OCI-LY7 (cell line): ENCODE measurements around the gene NPBWR2. TPM values are rescaled to one million over a fixed set of nuclear protein-coding genes. Genes with fewer than 3 reads are reported as not detected.
A peak's percentile ranks its signal among the peaks of the same experiment; 100 is the strongest.

ENCODE experiments used
- BruUV-seq: library from RNA; stranded (reverse); fragments of 400-500 nt; replicated peaks from 2 replicates; lab custom pipeline; 2021; lab: Mats Ljungman, UMichigan
- CTCF ChIA-PET: fragments of 300-600 bp; sonication (Branson Sonifier 250); formaldehyde crosslinking; loops from one replicate; lab custom pipeline; 2022; ENCODE audit warnings: antibody characterized with exemption; ENCODE audit not compliant: unreplicated experiment; lab: Charles Lee
- POLR2A ChIA-PET: fragments of 300-600 bp; sonication (Branson Sonifier 250); formaldehyde crosslinking; loops from one replicate; lab custom pipeline; 2022; ENCODE audit warnings: antibody characterized with exemption; lab: Charles Lee
- DNase-seq: peaks from one replicate; pipeline ENCODE4 v3.0.0-alpha.2; 2015; ENCODE audit warnings: low spot score
- H2AFZ ChIP-seq: fragments of 200-600 bp; sonication (generic), shearing (Covaris generic); 2 replicates; pipeline ENCODE4 v1.6.1; 2014; ENCODE audit warnings: mild to moderate bottlenecking, antibody characterized with exemption, low read length, moderate library complexity
- H3K27ac ChIP-seq: fragments of 200-600 bp; sonication (generic); 2 replicates; pipeline ENCODE4 v1.5.1; 2014; ENCODE audit warnings: mixed run types, low read depth, mild to moderate bottlenecking, moderate library complexity, low read length, inconsistent platforms; ENCODE audit not compliant: poor library complexity, severe bottlenecking
- H3K36me3 ChIP-seq: fragments of 200-600 bp; sonication (generic); 2 replicates; pipeline ENCODE4 v1.6.1; 2014; ENCODE audit warnings: mild to moderate bottlenecking, antibody characterized with exemption, low read length, moderate library complexity, mixed read lengths; ENCODE audit not compliant: insufficient read depth
- H3K4me1 ChIP-seq: fragments of 200-600 bp; sonication (generic); 2 replicates; pipeline ENCODE4 v1.5.1; 2014; ENCODE audit warnings: mild to moderate bottlenecking, low read length; ENCODE audit not compliant: insufficient read depth, poor library complexity, severe bottlenecking
- H3K4me2 ChIP-seq: fragments of 200-600 bp; sonication (generic); 2 replicates; pipeline ENCODE4 v1.6.1; 2014; ENCODE audit warnings: mild to moderate bottlenecking, low read length
- H3K4me3 ChIP-seq: fragments of 200-600 bp; sonication (generic); 2 replicates; pipeline ENCODE4 v1.5.1; 2014; ENCODE audit warnings: mild to moderate bottlenecking, low read depth, low read length; ENCODE audit not compliant: poor library complexity, severe bottlenecking
- H3K79me2 ChIP-seq: fragments of 200-600 bp; sonication (generic); 2 replicates; pipeline ENCODE4 v1.6.1; 2016; ENCODE audit warnings: low read depth, mild to moderate bottlenecking, low read length, moderate library complexity, mixed read lengths; ENCODE audit not compliant: insufficient read depth
- H3K9me2 ChIP-seq: fragments of 200-600 bp; sonication (generic); 2 replicates; pipeline ENCODE4 v1.6.1; 2016; ENCODE audit warnings: mild to moderate bottlenecking, low read length, mixed read lengths; ENCODE audit not compliant: insufficient read depth
- H3K9me3 ChIP-seq: fragments of 200-600 bp; sonication (generic); 2 replicates; pipeline ENCODE4 v1.6.1; 2014; ENCODE audit warnings: mild to moderate bottlenecking, mixed run types, low read length, mixed read lengths
- H4K20me1 ChIP-seq: fragments of 200-600 bp; sonication (generic); 2 replicates; pipeline ENCODE4 v1.6.1; 2014; ENCODE audit warnings: mild to moderate bottlenecking, antibody characterized with exemption, low read length, moderate library complexity, mixed read lengths; ENCODE audit not compliant: insufficient read depth
- CTCF ChIP-seq: fragments of 200-600 bp; sonication (generic); conservative IDR thresholded peaks from 2 replicates; pipeline ENCODE4 v1.5.1; 2014; ENCODE audit warnings: mild to moderate bottlenecking, antibody characterized with exemption, low read length, moderate library complexity, mixed read lengths
- EZH2phosphoT487 ChIP-seq: fragments of 200-600 bp; sonication (generic); IDR thresholded peaks from 2 replicates; pipeline ENCODE4 v1.6.1; 2018; ENCODE audit warnings: low read depth, borderline replicate concordance, mild to moderate bottlenecking, mixed run types, antibody characterized with exemption, low read length, moderate library complexity, mixed read lengths
- intact Hi-C: fragments of 100-400 bp; cut with micrococcal nuclease; formaldehyde crosslinking; loops from one replicate; pipeline ENCODE4 v1.10.0; 2022; ENCODE audit not compliant: unreplicated experiment
- total RNA-seq, 2 experiments: library from RNA; depleted of rRNA in 1 of 2; stranded (reverse); fragments of >200 nt in 1 of 2; shearing (Covaris generic) in 1 of 2; gene quantifications; 2 replicates each; pipeline ENCODE4 v1.2.3, GENCODE V29; 2014 to 2022

The NPBWR2 gene
- total RNA-seq, 2 experiments from 2014 or later, result not detected

- no peak overlapping the region for H2AFZ ChIP-seq
- intact Hi-C loops, result loop anchor here (5.0 kb wide), 2 partner anchors 95 to 450 kb away; partner anchors contain the start of genes GMEB2 and PRPF6
- peaks cover 13% of the 10 kb centered on the region; the same call in 1 of the 2 replicates for H3K79me2 ChIP-seq
- ChIA-PET POLR2A (interaction anchor here (1.6 kb wide), 1 partner anchor 11 kb away, joined by 3 read pairs; no protein-coding TSS in a partner anchor), CTCF (no interaction called here)
- H3K27ac ChIP-seq, result peak overlapping the region; percentile 97
- H3K4me1 ChIP-seq, result peaks cover 37% of the 10 kb centered on the region
- peak overlapping the region; percentile 90 for H3K4me2 ChIP-seq
- no peaks in the 10 kb centered on the region for H3K9me2 ChIP-seq
- H3K9me3 ChIP-seq, result no peaks in the 10 kb centered on the region
- H3K36me3 ChIP-seq, result peaks cover 39% of the 10 kb centered on the region; the same call in 1 of the 2 replicates
- peak overlapping the region; percentile 94 for H3K4me3 ChIP-seq
- peak; percentile 82 for DNase-seq
- H4K20me1 ChIP-seq, result no peaks in the 10 kb centered on the region
- no TSS peak for BruUV-seq
- TF ChIP-seq CTCF (no peak), EZH2phosphoT487 (no peak)
Observed at GRCh38 chr20:64077094-64077493, 30.3 kb downstream of the NPBWR2 start.

- H3K4me2 ChIP-seq, result peak overlapping the region; percentile 90
- peaks cover 43% of the 10 kb centered on the region; the same call in 1 of the 2 replicates for H3K36me3 ChIP-seq
- ChIA-PET POLR2A (interaction anchor here (1.0 to 1.6 kb wide), 2 partner anchors 10 to 22 kb away, joined by 3 read pairs; no protein-coding TSS in a partner anchor), CTCF (no interaction called here)
- intact Hi-C loops, result loop anchor here (5.0 kb wide), 2 partner anchors 94 to 449 kb away; partner anchors contain the start of genes GMEB2 and PRPF6
- no TSS peak for BruUV-seq
- peaks cover 13% of the 10 kb centered on the region; the same call in 1 of the 2 replicates for H3K79me2 ChIP-seq
- H3K9me3 ChIP-seq, result no peaks in the 10 kb centered on the region
- TF ChIP-seq CTCF (no peak), EZH2phosphoT487 (no peak)
- peak overlapping the region; percentile 97 for H3K27ac ChIP-seq
- H3K9me2 ChIP-seq, result no peaks in the 10 kb centered on the region
- no peaks in the 10 kb centered on the region for H4K20me1 ChIP-seq
- H3K4me1 ChIP-seq, result peaks cover 43% of the 10 kb centered on the region
- no peak overlapping the region for H2AFZ ChIP-seq
- H3K4me3 ChIP-seq, result peak overlapping the region; percentile 94
- no peak for DNase-seq
Observed at GRCh38 chr20:64076061-64076997, 31.0 kb downstream of the NPBWR2 start.
